ENCODE results near the gene LAMTOR5.
"Not testable (repeated sequence)": the region's sequence is repeated elsewhere in the genome, so short reads cannot be mapped to it uniquely, and the experiment has no call there.

LAMTOR5 gene

GRCh38 chr1:110420874-110421793 is 13.6 kb upstream of the LAMTOR5 start:
- Histone ChIP-seq H3K79me2 (ENCODE audit: low read length) (no peaks in the 10 kb centered on the region), H3K9ac (ENCODE audit: low read length) (no peak overlapping the region), H3K9me3 (ENCODE audit: insufficient read depth, low read length) (no peaks in the 10 kb centered on the region), H3K4me2 (ENCODE audit: low read length) (no peak overlapping the region), H2AFZ (ENCODE audit: low read depth, low read length) (no peak overlapping the region), H3K4me1 (ENCODE audit: low read length) (no peaks in the 10 kb centered on the region), H3K36me3 (replicated peaks; ENCODE audit: low read depth, low read length) (no peaks in the 10 kb centered on the region), H3K27me3 (ENCODE audit: low read depth, low read length) (no peaks in the 10 kb centered on the region), H3K4me3 (ENCODE audit: low read length) (no peak overlapping the region), H4K20me1 (ENCODE audit: insufficient read depth, low read length) (no peaks in the 10 kb centered on the region), H3K27ac (ENCODE audit: low read length) (no peak overlapping the region)
- TF ChIP-seq, protein P1, sequence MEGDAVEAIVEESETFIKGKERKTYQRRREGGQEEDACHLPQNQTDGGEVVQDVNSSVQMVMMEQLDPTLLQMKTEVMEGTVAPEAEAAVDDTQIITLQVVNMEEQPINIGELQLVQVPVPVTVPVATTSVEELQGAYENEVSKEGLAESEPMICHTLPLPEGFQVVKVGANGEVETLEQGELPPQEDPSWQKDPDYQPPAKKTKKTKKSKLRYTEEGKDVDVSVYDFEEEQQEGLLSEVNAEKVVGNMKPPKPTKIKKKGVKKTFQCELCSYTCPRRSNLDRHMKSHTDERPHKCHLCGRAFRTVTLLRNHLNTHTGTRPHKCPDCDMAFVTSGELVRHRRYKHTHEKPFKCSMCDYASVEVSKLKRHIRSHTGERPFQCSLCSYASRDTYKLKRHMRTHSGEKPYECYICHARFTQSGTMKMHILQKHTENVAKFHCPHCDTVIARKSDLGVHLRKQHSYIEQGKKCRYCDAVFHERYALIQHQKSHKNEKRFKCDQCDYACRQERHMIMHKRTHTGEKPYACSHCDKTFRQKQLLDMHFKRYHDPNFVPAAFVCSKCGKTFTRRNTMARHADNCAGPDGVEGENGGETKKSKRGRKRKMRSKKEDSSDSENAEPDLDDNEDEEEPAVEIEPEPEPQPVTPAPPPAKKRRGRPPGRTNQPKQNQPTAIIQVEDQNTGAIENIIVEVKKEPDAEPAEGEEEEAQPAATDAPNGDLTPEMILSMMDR (IDR thresholded peaks at IDR 0.05; ENCODE audit: low read depth, low read length) = no peak
- TF ChIP-seq EZH2phosphoT487 (IDR thresholded peaks at IDR 0.05; ENCODE audit: low read depth) = no peak

DNA sequence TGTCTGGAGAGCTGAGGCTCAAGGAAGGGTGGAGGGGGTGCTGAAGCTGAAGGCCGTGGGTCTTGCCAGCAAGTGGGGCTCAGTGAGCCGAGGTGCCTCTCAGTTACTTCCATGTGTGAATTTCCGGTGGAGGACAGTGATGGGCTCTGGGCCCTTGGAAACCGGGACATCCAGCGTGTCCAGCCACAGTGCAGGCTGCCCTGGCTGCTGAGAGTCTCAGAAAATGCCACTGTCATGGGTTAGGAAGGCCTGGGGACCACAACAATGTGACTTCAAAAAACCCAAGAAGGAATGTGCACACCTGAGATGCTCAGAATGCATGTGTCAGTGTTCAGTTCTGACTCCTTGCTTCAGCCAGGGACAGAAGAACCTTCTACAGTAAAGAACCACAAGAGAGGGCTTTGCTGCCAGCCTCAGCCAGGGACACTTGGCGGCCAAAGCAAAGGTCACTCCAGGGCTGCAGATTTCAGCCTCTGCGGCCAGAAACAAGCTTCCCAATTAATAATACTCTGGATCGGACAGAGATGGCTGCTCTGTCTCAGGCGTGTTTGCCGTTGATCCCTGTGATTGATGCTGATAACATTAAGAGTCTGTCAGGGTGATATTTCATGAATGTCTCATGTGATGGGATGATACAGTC is 12.6 kb upstream of the LAMTOR5 start:
- H3K27ac ChIP-seq (ENCODE audit: low read length) = no peak overlapping the region
- H3K9ac ChIP-seq (ENCODE audit: low read length) = no peak overlapping the region
- no peaks in the 10 kb centered on the region for H3K79me2 ChIP-seq (ENCODE audit: low read length)
- H3K36me3 ChIP-seq (replicated peaks; ENCODE audit: low read depth, low read length) = no peaks in the 10 kb centered on the region
- TF ChIP-seq, protein P1 (IDR thresholded peaks at IDR 0.05; ENCODE audit: low read depth, low read length) = no peak
- no peak for TF ChIP-seq EZH2phosphoT487 (IDR thresholded peaks at IDR 0.05; ENCODE audit: low read depth)
- H4K20me1 ChIP-seq (ENCODE audit: insufficient read depth, low read length) = no peaks in the 10 kb centered on the region
- H3K4me2 ChIP-seq (ENCODE audit: low read length) = no peak overlapping the region
- H3K9me3 ChIP-seq (ENCODE audit: insufficient read depth, low read length) = no peaks in the 10 kb centered on the region
- no peak overlapping the region for H3K4me3 ChIP-seq (ENCODE audit: low read length)
- H2AFZ ChIP-seq (ENCODE audit: low read depth, low read length) = no peak overlapping the region
- H3K27me3 ChIP-seq (ENCODE audit: low read depth, low read length) = no peaks in the 10 kb centered on the region
- no peaks in the 10 kb centered on the region for H3K4me1 ChIP-seq (ENCODE audit: low read length)

GRCh38 chr1:110418729-110419128 is 11.2 kb upstream of the LAMTOR5 start:
- no peak for TF ChIP-seq EZH2phosphoT487 (IDR thresholded peaks at IDR 0.05; ENCODE audit: low read depth)
- TF ChIP-seq, protein P1 (IDR thresholded peaks at IDR 0.05; ENCODE audit: low read depth, low read length) = no peak
- Histone ChIP-seq H3K9ac (ENCODE audit: low read length) (no peak overlapping the region), H3K36me3 (replicated peaks; ENCODE audit: low read depth, low read length) (no peaks in the 10 kb centered on the region), H3K4me3 (ENCODE audit: low read length) (no peak overlapping the region), H3K27me3 (ENCODE audit: low read depth, low read length) (no peaks in the 10 kb centered on the region), H3K79me2 (ENCODE audit: low read length) (no peaks in the 10 kb centered on the region), H3K4me1 (ENCODE audit: low read length) (peaks cover 3% of the 10 kb centered on the region), H3K9me3 (ENCODE audit: insufficient read depth, low read length) (no peaks in the 10 kb centered on the region), H2AFZ (ENCODE audit: low read depth, low read length) (no peak overlapping the region), H4K20me1 (ENCODE audit: insufficient read depth, low read length) (no peaks in the 10 kb centered on the region), H3K4me2 (ENCODE audit: low read length) (no peak overlapping the region), H3K27ac (ENCODE audit: low read length) (no peak overlapping the region)

DNA sequence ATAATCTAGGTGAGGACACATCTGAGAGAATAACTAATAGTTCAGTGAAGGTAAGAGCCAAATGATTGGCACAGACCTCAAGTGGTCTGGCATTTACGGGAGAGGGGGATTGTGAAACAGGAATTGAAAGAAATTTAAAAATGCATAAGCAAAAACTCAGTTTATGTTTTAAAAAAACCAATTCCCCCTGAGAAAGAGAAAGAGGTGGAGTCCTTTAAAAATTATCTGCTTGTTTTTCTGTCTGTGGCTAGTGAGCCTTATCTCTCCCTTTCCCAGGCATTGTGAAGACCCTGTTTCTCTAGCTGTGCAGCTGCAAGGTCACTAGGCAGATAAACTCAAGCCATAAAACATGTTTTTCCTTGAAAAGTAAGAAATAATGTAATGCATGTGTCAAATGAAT is 5.6 kb upstream of the LAMTOR5 start:
- Histone ChIP-seq H3K4me2 (ENCODE audit: low read length) (peak overlapping the region; percentile 64), H3K4me3 (ENCODE audit: low read length) (0 out of 2 replicates have a peak overlapping the region, but pooled peaks have one; percentile 19), H3K27ac (ENCODE audit: low read length) (peak overlapping the region; percentile 21; the same call in 1 of the 2 replicates), H3K4me1 (ENCODE audit: low read length) (peaks cover 18% of the 10 kb centered on the region)
- not testable (repeated sequence) for H3K9ac ChIP-seq (ENCODE audit: low read length); H2AFZ ChIP-seq (ENCODE audit: low read depth, low read length); H3K9me3 ChIP-seq (ENCODE audit: insufficient read depth, low read length); H3K27me3 ChIP-seq (ENCODE audit: low read depth, low read length); H4K20me1 ChIP-seq (ENCODE audit: insufficient read depth, low read length); H3K36me3 ChIP-seq (replicated peaks; ENCODE audit: low read depth, low read length); H3K79me2 ChIP-seq (ENCODE audit: low read length)
